Measurements from ENCODE around the gene SLC35E2B.
"Not testable (repeated sequence)": the region's sequence is repeated elsewhere in the genome, so short reads cannot be mapped to it uniquely, and the experiment has no call there.

SLC35E2B gene

GRCh38 chr1:1702506-1702905, 9.9 kb upstream of the SLC35E2B start:
- not testable (repeated sequence) for ATAC-seq

GRCh38 chr1:1700557-1700956, 8.0 kb upstream of the SLC35E2B start:
- ATAC-seq, result not testable (repeated sequence)

GRCh38 chr1:1700067-1700466, 7.5 kb upstream of the SLC35E2B start:
- ATAC-seq, result peak in 1 of 2 donors; percentile 6

- ATAC-seq, result not testable (repeated sequence)
These were observed 6.5 kb upstream of the SLC35E2B start for GRCh38 chr1:1699061-1699460.

- not testable (repeated sequence) for ATAC-seq
These were observed 5.0 kb upstream of the SLC35E2B start for GRCh38 chr1:1697358-1698183.

- not testable (repeated sequence) for ATAC-seq
These were observed 4.1 kb upstream of the SLC35E2B start for GRCh38 chr1:1696431-1697357.

- peak; percentile 52 to 63 for ATAC-seq
These were observed 276 bp downstream of the SLC35E2B start for GRCh38 chr1:1692324-1692713.

GRCh38 chr1:1691443-1691842, 1.2 kb downstream of the SLC35E2B start:
- ATAC-seq, result not testable (repeated sequence)

GRCh38 chr1:1689526-1689925, 3.1 kb downstream of the SLC35E2B start:
- not testable (repeated sequence) for ATAC-seq

- ATAC-seq, result no peak
These were observed 4.7 kb downstream of the SLC35E2B start for GRCh38 chr1:1687846-1688245.

GRCh38 chr1:1684031-1684681, 8.4 kb downstream of the SLC35E2B start:
- ATAC-seq, result no peak

GRCh38 chr1:1683104-1683905, 9.3 kb downstream of the SLC35E2B start:
- ATAC-seq, result no peak

GRCh38 chr1:1680912-1681273, 11.7 kb downstream of the SLC35E2B start:
- no peak for ATAC-seq

- ATAC-seq, result no peak
These were observed 12.3 kb downstream of the SLC35E2B start for GRCh38 chr1:1680031-1680911.

GRCh38 chr1:1678581-1679380, 13.8 kb downstream of the SLC35E2B start:
- peak in 1 of 2 donors; percentile 55 for ATAC-seq

- peak; percentile 67 to 73 for ATAC-seq
These were observed 14.6 kb downstream of the SLC35E2B start for GRCh38 chr1:1677718-1678580.

GRCh38 chr1:1676087-1676486, 16.5 kb downstream of the SLC35E2B start:
- not testable (repeated sequence) for ATAC-seq

GRCh38 chr1:1675218-1675617, 17.4 kb downstream of the SLC35E2B start:
- ATAC-seq, result not testable (repeated sequence)

GRCh38 chr1:1674806-1675205, 17.8 kb downstream of the SLC35E2B start:
- ATAC-seq, result not testable (repeated sequence)

All from activated CD4-positive, CD25-positive, alpha-beta regulatory T cell treated with anti-CD3 and anti-CD28 coated beads, Interleukin-2, amount 50 U/mL, for 24 hours (primary cell).